GM23338 (cell line): ENCODE measurements around the gene COL21A1. TPM values are rescaled to one million over a fixed set of nuclear protein-coding genes. Genes with fewer than 3 reads are reported as not detected.

Source experiments
- ATAC-seq: fragments of 200-7000 bp; cut with Tn5 transposase; 3 replicates; pipeline ENCODE4 v1.9.1; 2020
- DNase-seq: peaks from one replicate; pipeline ENCODE4 v3.0.0-alpha.2; 2015; ENCODE audit warnings: low spot score
- H2AFZ ChIP-seq: fragments of 200-600 bp; sonication (generic); 2 replicates; pipeline ENCODE4 v1.8.0; 2016; ENCODE audit warnings: antibody characterized with exemption, mild to moderate bottlenecking, moderate library complexity
- H3F3A ChIP-seq: fragments of 200-600 bp; sonication (generic); replicated peaks from 2 replicates; pipeline ENCODE4 v1.8.0; 2017; ENCODE audit warnings: antibody characterized with exemption, mixed run types, low read depth
- H3K27ac ChIP-seq: fragments of 200-600 bp; sonication (generic); 2 replicates; pipeline ENCODE4 v1.6.1; 2016; ENCODE audit warnings: low read depth
- H3K27me3 ChIP-seq: fragments of 200-600 bp; sonication (generic); 2 replicates; pipeline ENCODE4 v1.8.0; 2016; ENCODE audit warnings: mild to moderate bottlenecking, mixed run types, moderate library complexity; ENCODE audit not compliant: insufficient read depth
- H3K36me3 ChIP-seq: fragments of 200-600 bp; sonication (generic); 2 replicates; pipeline ENCODE4 v1.8.0; 2016; ENCODE audit warnings: mild to moderate bottlenecking; ENCODE audit not compliant: insufficient read depth
- H3K4me1 ChIP-seq: fragments of 200-600 bp; sonication (generic); 2 replicates; pipeline ENCODE4 v1.8.0; 2016; ENCODE audit warnings: mild to moderate bottlenecking, moderate library complexity; ENCODE audit not compliant: insufficient read depth
- H3K4me2 ChIP-seq: fragments of 200-600 bp; sonication (generic); 2 replicates; pipeline ENCODE4 v1.7.1; 2017; ENCODE audit warnings: mixed run types
- H3K4me3 ChIP-seq: fragments of 200-600 bp; sonication (generic); 2 replicates; pipeline ENCODE4 v1.6.1; 2016; ENCODE audit warnings: mixed run types
- H3K79me2 ChIP-seq: fragments of 200-600 bp; sonication (generic); replicated peaks from 2 replicates; pipeline ENCODE4 v1.8.0; 2017; ENCODE audit warnings: mild to moderate bottlenecking; ENCODE audit not compliant: insufficient read depth
- H3K9me2 ChIP-seq: fragments of 200-600 bp; sonication (generic); 2 replicates; pipeline ENCODE4 v1.8.0; 2017; ENCODE audit not compliant: insufficient read depth
- H4K20me1 ChIP-seq: fragments of 200-600 bp; sonication (generic); replicated peaks from 2 replicates; pipeline ENCODE4 v1.8.0; 2017; ENCODE audit warnings: mild to moderate bottlenecking; ENCODE audit not compliant: insufficient read depth
- H3K27ac Mint-ChIP-seq: 2 replicates; pipeline ENCODE4 v1.8.0; 2020; ENCODE audit warnings: inconsistent platforms, mild to moderate bottlenecking, moderate library complexity, mixed read lengths
- H3K27me3 Mint-ChIP-seq: 3 replicates; pipeline ENCODE4 v1.8.0; 2022; ENCODE audit warnings: low read depth, mild to moderate bottlenecking, moderate library complexity, mixed read lengths, inconsistent platforms; ENCODE audit not compliant: insufficient read depth, poor library complexity
- H3K36me3 Mint-ChIP-seq: 3 replicates; pipeline ENCODE4 v1.8.0; 2021; ENCODE audit warnings: low read depth, mild to moderate bottlenecking, inconsistent platforms, moderate library complexity, mixed read lengths
- H3K4me1 Mint-ChIP-seq: 3 replicates; pipeline ENCODE4 v1.8.0; 2020; ENCODE audit warnings: mild to moderate bottlenecking, inconsistent platforms, mixed read lengths
- H3K4me3 Mint-ChIP-seq: 3 replicates; pipeline ENCODE4 v1.8.0; 2021; ENCODE audit warnings: moderate library complexity, mild to moderate bottlenecking, inconsistent platforms, mixed read lengths
- H3K9me3 Mint-ChIP-seq: 3 replicates; pipeline ENCODE4 v1.8.0; 2020; ENCODE audit warnings: moderate library complexity, mild to moderate bottlenecking, inconsistent platforms, mixed read lengths
- CREB1 ChIP-seq: fragments of 250-450 bp; sonication (Bioruptor Pico); IDR thresholded peaks from 2 replicates; pipeline ENCODE4 v1.5.0; 2020; ENCODE audit warnings: low read depth, mild to moderate bottlenecking, moderate library complexity
- EZH2 ChIP-seq: fragments of 200-600 bp; sonication (generic); IDR thresholded peaks from one replicate; pipeline ENCODE4 v1.8.0; 2017; ENCODE audit warnings: antibody characterized with exemption, mild to moderate bottlenecking, low read depth; ENCODE audit not compliant: unreplicated experiment
- EZH2phosphoT487 ChIP-seq: fragments of 200-600 bp; sonication (generic); IDR thresholded peaks from one replicate; pipeline ENCODE4 v1.8.1; 2018; ENCODE audit warnings: antibody characterized with exemption; ENCODE audit not compliant: unreplicated experiment
- JUNB ChIP-seq: IDR thresholded peaks from one replicate; pipeline ENCODE4 v1.6.1; 2016; ENCODE audit warnings: antibody characterized with exemption; ENCODE audit not compliant: unreplicated experiment
- NANOG ChIP-seq: IDR thresholded peaks from 2 replicates; pipeline ENCODE4 v1.6.1; 2016; ENCODE audit warnings: antibody characterized with exemption, borderline replicate concordance
- POLR2AphosphoS5 ChIP-seq: IDR thresholded peaks from 2 replicates; pipeline ENCODE4 v1.6.1; 2016; ENCODE audit warnings: antibody characterized with exemption, low read depth
- STAT1 ChIP-seq: IDR thresholded peaks from one replicate; pipeline ENCODE4 v1.6.1; 2016; ENCODE audit warnings: antibody characterized with exemption; ENCODE audit not compliant: unreplicated experiment
- ZNF114 ChIP-seq: fragments of 250-450 bp; sonication (Bioruptor Pico); IDR thresholded peaks from 2 replicates; pipeline ENCODE4 v1.5.0; 2020; ENCODE audit warnings: mild to moderate bottlenecking, moderate library complexity
- ZNF331 ChIP-seq: fragments of 250-450 bp; sonication (Bioruptor Pico); IDR thresholded peaks from 2 replicates; pipeline ENCODE4 v1.5.0; 2020; ENCODE audit warnings: low read depth, mild to moderate bottlenecking, moderate library complexity
- polyA plus RNA-seq: library from polyadenylated mRNA; unstranded; fragments of >200 nt; fragmentation: Nextera tagmentation; extraction: Ambion mirVana; gene quantifications from 2 replicates; pipeline ENCODE4 v1.2.1, GENCODE V29; 2016
- total RNA-seq: library from RNA; depleted of rRNA; stranded (reverse); fragments of >200 nt; shearing (Covaris generic); gene quantifications from 2 replicates; pipeline ENCODE4 v1.2.3, GENCODE V29; 2014
- TF ChIP-seq, protein P1 (sequence below), 2 experiments: fragments of 200-600 bp in 1 of 2; sonication (generic) in 1 of 2; conservative IDR thresholded peaks; 2 replicates each; pipeline versions ENCODE4 v1.5.1 to v1.6.1; 2016 to 2017; ENCODE audit warnings: antibody characterized with exemption in 2 of 2, low read depth in 2 of 2, mild to moderate bottlenecking in 2 of 2, moderate library complexity in 1 of 2
- TF ChIP-seq, protein P2 (sequence below): IDR thresholded peaks from 2 replicates; pipeline ENCODE4 v1.6.1; 2016; ENCODE audit warnings: antibody characterized with exemption
- TF ChIP-seq, protein P3 (sequence below): IDR thresholded peaks from one replicate; pipeline ENCODE4 v1.6.1; 2018; ENCODE audit warnings: antibody characterized with exemption; ENCODE audit not compliant: unreplicated experiment

Gene COL21A1
- total and polyA plus RNA-seq, 2 experiments from 2014 or later: 5.0 to 6.2 TPM

DNA sequence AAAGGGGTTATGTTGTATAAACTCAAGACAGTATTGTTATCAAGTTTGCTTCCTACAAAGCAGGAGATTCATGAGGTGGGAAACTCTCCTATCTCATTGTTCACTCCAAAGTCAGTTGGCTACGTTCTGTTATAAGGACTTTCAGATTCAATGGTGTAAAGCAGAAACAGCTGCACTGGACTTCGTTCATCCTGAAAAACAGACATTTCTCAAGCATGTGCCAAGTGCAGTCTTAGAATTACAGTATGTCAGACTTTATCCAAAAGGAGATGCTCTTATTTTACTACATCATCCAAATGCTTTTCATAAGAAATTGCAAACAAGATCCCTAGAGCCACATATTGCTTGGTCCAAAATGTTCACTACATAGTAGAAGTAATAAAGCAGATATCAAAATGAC, 14.9 kb downstream of the COL21A1 start:
- Mint-ChIP-seq H3K27me3 (no peaks in the 10 kb centered on the region), H3K4me1 (peaks cover 3% of the 10 kb centered on the region; the same call in 1 of the 3 replicates), H3K36me3 (no peaks in the 10 kb centered on the region), H3K9me3 (no peaks in the 10 kb centered on the region), H3K27ac (no peak overlapping the region), H3K4me3 (no peak overlapping the region)
- TF ChIP-seq, protein P1, sequence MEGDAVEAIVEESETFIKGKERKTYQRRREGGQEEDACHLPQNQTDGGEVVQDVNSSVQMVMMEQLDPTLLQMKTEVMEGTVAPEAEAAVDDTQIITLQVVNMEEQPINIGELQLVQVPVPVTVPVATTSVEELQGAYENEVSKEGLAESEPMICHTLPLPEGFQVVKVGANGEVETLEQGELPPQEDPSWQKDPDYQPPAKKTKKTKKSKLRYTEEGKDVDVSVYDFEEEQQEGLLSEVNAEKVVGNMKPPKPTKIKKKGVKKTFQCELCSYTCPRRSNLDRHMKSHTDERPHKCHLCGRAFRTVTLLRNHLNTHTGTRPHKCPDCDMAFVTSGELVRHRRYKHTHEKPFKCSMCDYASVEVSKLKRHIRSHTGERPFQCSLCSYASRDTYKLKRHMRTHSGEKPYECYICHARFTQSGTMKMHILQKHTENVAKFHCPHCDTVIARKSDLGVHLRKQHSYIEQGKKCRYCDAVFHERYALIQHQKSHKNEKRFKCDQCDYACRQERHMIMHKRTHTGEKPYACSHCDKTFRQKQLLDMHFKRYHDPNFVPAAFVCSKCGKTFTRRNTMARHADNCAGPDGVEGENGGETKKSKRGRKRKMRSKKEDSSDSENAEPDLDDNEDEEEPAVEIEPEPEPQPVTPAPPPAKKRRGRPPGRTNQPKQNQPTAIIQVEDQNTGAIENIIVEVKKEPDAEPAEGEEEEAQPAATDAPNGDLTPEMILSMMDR (conservative IDR thresholded peaks at IDR 0.05; ENCODE audit: low read depth in 2 of 2): no peak
- TF ChIP-seq JUNB (no peak), NANOG (no peak), POLR2AphosphoS5 (no peak), EZH2phosphoT487 (no peak), STAT1 (no peak), ZNF331 (CRISPR knock-in tag) (no peak), ZNF114 (CRISPR knock-in tag) (no peak)
- TF ChIP-seq, protein P2, sequence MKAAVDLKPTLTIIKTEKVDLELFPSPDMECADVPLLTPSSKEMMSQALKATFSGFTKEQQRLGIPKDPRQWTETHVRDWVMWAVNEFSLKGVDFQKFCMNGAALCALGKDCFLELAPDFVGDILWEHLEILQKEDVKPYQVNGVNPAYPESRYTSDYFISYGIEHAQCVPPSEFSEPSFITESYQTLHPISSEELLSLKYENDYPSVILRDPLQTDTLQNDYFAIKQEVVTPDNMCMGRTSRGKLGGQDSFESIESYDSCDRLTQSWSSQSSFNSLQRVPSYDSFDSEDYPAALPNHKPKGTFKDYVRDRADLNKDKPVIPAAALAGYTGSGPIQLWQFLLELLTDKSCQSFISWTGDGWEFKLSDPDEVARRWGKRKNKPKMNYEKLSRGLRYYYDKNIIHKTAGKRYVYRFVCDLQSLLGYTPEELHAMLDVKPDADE: no peak
- TF ChIP-seq, protein P3, sequence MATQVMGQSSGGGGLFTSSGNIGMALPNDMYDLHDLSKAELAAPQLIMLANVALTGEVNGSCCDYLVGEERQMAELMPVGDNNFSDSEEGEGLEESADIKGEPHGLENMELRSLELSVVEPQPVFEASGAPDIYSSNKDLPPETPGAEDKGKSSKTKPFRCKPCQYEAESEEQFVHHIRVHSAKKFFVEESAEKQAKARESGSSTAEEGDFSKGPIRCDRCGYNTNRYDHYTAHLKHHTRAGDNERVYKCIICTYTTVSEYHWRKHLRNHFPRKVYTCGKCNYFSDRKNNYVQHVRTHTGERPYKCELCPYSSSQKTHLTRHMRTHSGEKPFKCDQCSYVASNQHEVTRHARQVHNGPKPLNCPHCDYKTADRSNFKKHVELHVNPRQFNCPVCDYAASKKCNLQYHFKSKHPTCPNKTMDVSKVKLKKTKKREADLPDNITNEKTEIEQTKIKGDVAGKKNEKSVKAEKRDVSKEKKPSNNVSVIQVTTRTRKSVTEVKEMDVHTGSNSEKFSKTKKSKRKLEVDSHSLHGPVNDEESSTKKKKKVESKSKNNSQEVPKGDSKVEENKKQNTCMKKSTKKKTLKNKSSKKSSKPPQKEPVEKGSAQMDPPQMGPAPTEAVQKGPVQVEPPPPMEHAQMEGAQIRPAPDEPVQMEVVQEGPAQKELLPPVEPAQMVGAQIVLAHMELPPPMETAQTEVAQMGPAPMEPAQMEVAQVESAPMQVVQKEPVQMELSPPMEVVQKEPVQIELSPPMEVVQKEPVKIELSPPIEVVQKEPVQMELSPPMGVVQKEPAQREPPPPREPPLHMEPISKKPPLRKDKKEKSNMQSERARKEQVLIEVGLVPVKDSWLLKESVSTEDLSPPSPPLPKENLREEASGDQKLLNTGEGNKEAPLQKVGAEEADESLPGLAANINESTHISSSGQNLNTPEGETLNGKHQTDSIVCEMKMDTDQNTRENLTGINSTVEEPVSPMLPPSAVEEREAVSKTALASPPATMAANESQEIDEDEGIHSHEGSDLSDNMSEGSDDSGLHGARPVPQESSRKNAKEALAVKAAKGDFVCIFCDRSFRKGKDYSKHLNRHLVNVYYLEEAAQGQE: no peak
- ATAC-seq (no peak), DNase-seq (no peak)
- Histone ChIP-seq H2AFZ (no peak overlapping the region), H3K79me2 (no peaks in the 10 kb centered on the region), H3K4me2 (no peak overlapping the region), H3K27ac (no peak overlapping the region), H3K4me3 (no peak overlapping the region), H3K9me2 (no peaks in the 10 kb centered on the region), H3K36me3 (no peaks in the 10 kb centered on the region), H3K27me3 (no peaks in the 10 kb centered on the region), H4K20me1 (no peaks in the 10 kb centered on the region), H3F3A (no peaks in the 10 kb centered on the region), H3K4me1 (no peaks in the 10 kb centered on the region)

DNA sequence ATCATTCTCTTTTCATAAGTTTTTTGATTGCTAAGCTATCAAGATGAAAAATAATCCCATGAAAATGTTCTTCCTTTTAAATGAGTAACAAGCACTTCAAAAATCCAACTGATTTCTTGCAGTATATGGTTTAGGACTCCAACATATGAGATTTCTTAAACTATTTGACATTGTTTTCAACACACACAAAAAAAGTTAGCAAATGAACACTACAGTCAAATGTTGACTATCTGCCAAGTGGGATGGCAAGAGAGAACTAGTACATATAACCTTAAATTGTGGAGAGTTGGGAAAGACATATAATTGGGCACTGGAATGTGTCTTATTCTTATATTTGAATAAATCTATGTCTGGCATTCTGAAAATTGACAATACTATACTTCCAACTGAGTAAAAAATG, 15.6 kb downstream of the COL21A1 start:
- H2AFZ ChIP-seq: no peak overlapping the region
- no peak overlapping the region for H3K4me3 Mint-ChIP-seq
- H3K27me3 ChIP-seq: no peaks in the 10 kb centered on the region
- no peaks in the 10 kb centered on the region for H3K36me3 Mint-ChIP-seq
- no peak overlapping the region for H3K27ac ChIP-seq
- no peak overlapping the region for H3K4me2 ChIP-seq
- no peaks in the 10 kb centered on the region for H3K36me3 ChIP-seq
- H3K4me3 ChIP-seq: no peak overlapping the region
- DNase-seq (no peak), ATAC-seq (no peak)
- H3K79me2 ChIP-seq: no peaks in the 10 kb centered on the region
- no peak for TF ChIP-seq POLR2AphosphoS5
- no peak for TF ChIP-seq CREB1
- TF ChIP-seq ZNF331 (CRISPR knock-in tag): no peak
- TF ChIP-seq, protein P1 (conservative IDR thresholded peaks at IDR 0.05; ENCODE audit: low read depth in 2 of 2): no peak
- no peak for TF ChIP-seq JUNB
- TF ChIP-seq, protein P2: no peak
- no peak for TF ChIP-seq ZNF114 (CRISPR knock-in tag)
- TF ChIP-seq EZH2phosphoT487: no peak
- TF ChIP-seq EZH2: no peak
- no peak for TF ChIP-seq STAT1
- no peaks in the 10 kb centered on the region for H3K4me1 ChIP-seq
- H3K27ac Mint-ChIP-seq: no peak overlapping the region
- H3K27me3 Mint-ChIP-seq: no peaks in the 10 kb centered on the region
- H3K4me1 Mint-ChIP-seq: peaks cover 3% of the 10 kb centered on the region; the same call in 1 of the 3 replicates
- H4K20me1 ChIP-seq: no peaks in the 10 kb centered on the region
- no peaks in the 10 kb centered on the region for H3F3A ChIP-seq
- H3K9me2 ChIP-seq: no peaks in the 10 kb centered on the region
- H3K9me3 Mint-ChIP-seq: no peaks in the 10 kb centered on the region
